Hepatocyte (in vitro differentiated cells): ENCODE results near the gene DBP.

Source experiments
- EZH2 ChIP-seq: fragments of 200-600 bp; sonication (generic); IDR thresholded peaks from 2 replicates; pipeline ENCODE4 v1.6.1; 2016; ENCODE audit warnings: antibody characterized with exemption, mild to moderate bottlenecking, borderline replicate concordance
- EZH2phosphoT487 ChIP-seq: fragments of 200-600 bp; sonication (generic); IDR thresholded peaks from one replicate; pipeline ENCODE4 v1.6.1; 2018; ENCODE audit warnings: antibody characterized with exemption, mild to moderate bottlenecking, low read depth, moderate library complexity; ENCODE audit not compliant: unreplicated experiment, severe bottlenecking
- TF ChIP-seq, protein P1 (sequence below): fragments of 200-600 bp; sonication (generic); IDR thresholded peaks from 2 replicates; pipeline ENCODE4 v1.5.1; 2016; ENCODE audit warnings: antibody characterized with exemption, mild to moderate bottlenecking; ENCODE audit not compliant: poor library complexity

DNA sequence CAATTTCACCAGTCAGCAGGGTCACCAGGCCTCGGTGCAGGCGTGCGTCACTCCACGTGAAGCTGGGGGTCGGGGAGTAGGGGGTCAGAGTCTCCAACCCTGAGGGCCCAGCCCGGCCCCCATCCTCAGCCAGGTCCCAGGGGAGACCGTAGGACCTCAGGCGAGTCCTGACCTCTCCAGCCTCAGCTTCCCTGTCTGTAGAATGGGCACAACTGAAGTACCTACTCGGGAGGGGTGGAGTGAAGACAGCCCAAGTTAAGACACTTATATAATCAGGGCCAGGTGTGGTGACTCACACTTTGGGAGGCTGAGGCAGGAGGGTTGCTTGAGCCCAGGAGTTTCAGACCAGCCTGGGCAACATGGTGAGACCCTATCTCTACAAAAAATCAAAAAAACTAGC, 33.3 kb downstream of the DBP start:
- TF ChIP-seq, protein P1, sequence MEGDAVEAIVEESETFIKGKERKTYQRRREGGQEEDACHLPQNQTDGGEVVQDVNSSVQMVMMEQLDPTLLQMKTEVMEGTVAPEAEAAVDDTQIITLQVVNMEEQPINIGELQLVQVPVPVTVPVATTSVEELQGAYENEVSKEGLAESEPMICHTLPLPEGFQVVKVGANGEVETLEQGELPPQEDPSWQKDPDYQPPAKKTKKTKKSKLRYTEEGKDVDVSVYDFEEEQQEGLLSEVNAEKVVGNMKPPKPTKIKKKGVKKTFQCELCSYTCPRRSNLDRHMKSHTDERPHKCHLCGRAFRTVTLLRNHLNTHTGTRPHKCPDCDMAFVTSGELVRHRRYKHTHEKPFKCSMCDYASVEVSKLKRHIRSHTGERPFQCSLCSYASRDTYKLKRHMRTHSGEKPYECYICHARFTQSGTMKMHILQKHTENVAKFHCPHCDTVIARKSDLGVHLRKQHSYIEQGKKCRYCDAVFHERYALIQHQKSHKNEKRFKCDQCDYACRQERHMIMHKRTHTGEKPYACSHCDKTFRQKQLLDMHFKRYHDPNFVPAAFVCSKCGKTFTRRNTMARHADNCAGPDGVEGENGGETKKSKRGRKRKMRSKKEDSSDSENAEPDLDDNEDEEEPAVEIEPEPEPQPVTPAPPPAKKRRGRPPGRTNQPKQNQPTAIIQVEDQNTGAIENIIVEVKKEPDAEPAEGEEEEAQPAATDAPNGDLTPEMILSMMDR: no peak
- TF ChIP-seq EZH2phosphoT487 (no peak), EZH2 (no peak)
